IMR-90 (cell line): ENCODE data around the gene TLNRD1. TPM values are rescaled to one million over a fixed set of nuclear protein-coding genes. Genes with fewer than 3 reads are reported as not detected.

Experiments used
- ATAC-seq: fragments of 200-7000 bp; cut with Tn5 transposase; 2 replicates; pipeline ENCODE4 v1.9.1; 2020; ENCODE audit warnings: low read depth, mild to moderate bottlenecking, moderate library complexity
- BruUV-seq: library from RNA; stranded (reverse); fragments of 400-500 nt; replicated peaks from 2 replicates; lab custom pipeline; 2021; lab: Mats Ljungman, UMichigan
- CTCF ChIA-PET: fragments of 300-600 bp; formaldehyde crosslinking; extraction: SDS; loops from one replicate; lab custom pipeline; 2021; ENCODE audit warnings: antibody characterized with exemption; lab: Yijun Ruan, JAX
- POLR2A ChIA-PET: fragments of 300-600 bp; sonication (Branson Sonifier 250); formaldehyde crosslinking; loops from one replicate; lab custom pipeline; 2022; ENCODE audit warnings: antibody characterized with exemption; ENCODE audit not compliant: unreplicated experiment; lab: Charles Lee
- DNase-seq: peaks from one replicate; pipeline ENCODE4 v3.0.0; 2013
- H2AFZ ChIP-seq: replicated peaks from 2 replicates; pipeline ENCODE3; 2013; ENCODE audit warnings: low read length, mild to moderate bottlenecking; ENCODE audit not compliant: poor library complexity
- H2AK5ac ChIP-seq: 2 replicates; pipeline ENCODE4 v1.6.1; 2013; ENCODE audit warnings: low read depth, low read length, inconsistent platforms
- H2AK9ac ChIP-seq: replicated peaks from 2 replicates; pipeline ENCODE3; 2013; ENCODE audit warnings: mild to moderate bottlenecking, low read depth, low read length, moderate library complexity; ENCODE audit not compliant: poor library complexity
- H2BK120ac ChIP-seq: 2 replicates; pipeline ENCODE4 v1.6.1; 2013; ENCODE audit warnings: low read depth, low read length, inconsistent platforms
- H2BK15ac ChIP-seq: 3 replicates; pipeline ENCODE4 v1.6.1; 2013; ENCODE audit warnings: low read depth, low read length, inconsistent platforms
- H2BK20ac ChIP-seq: 2 replicates; pipeline ENCODE4 v1.6.1; 2013; ENCODE audit warnings: low read depth, mild to moderate bottlenecking, inconsistent platforms, low read length, moderate library complexity
- H2BK5ac ChIP-seq: 2 replicates; pipeline ENCODE4 v1.6.1; 2013; ENCODE audit warnings: mild to moderate bottlenecking, low read depth, low read length, inconsistent platforms; ENCODE audit not compliant: poor library complexity, severe bottlenecking
- H3K14ac ChIP-seq: replicated peaks from 2 replicates; pipeline ENCODE4 v1.6.1; 2013; ENCODE audit warnings: low read depth, low read length, inconsistent platforms
- H3K18ac ChIP-seq: 2 replicates; pipeline ENCODE4 v1.6.1; 2013; ENCODE audit warnings: low read depth, low read length, control low read depth
- H3K23ac ChIP-seq: 2 replicates; pipeline ENCODE4 v1.6.1; 2013; ENCODE audit warnings: low read depth, low read length, inconsistent platforms
- H3K27ac ChIP-seq: 2 replicates; pipeline ENCODE4 v1.5.1; 2013; ENCODE audit warnings: mild to moderate bottlenecking, control low read depth, low read length; ENCODE audit not compliant: insufficient read depth
- H3K27me3 ChIP-seq: 2 replicates; pipeline ENCODE4 v1.6.1; 2013; ENCODE audit warnings: low read length; ENCODE audit not compliant: control insufficient read depth, insufficient read depth
- H3K36me3 ChIP-seq: 2 replicates; pipeline ENCODE4 v1.6.1; 2013; ENCODE audit warnings: low read length, mixed read lengths; ENCODE audit not compliant: control insufficient read depth, insufficient read depth
- H3K4ac ChIP-seq: 2 replicates; pipeline ENCODE4 v1.6.1; 2013; ENCODE audit warnings: low read depth, low read length, inconsistent platforms
- H3K4me1 ChIP-seq: 2 replicates; pipeline ENCODE4 v1.6.1; 2013; ENCODE audit warnings: low read length, mixed read lengths; ENCODE audit not compliant: control insufficient read depth, insufficient read depth
- H3K4me2 ChIP-seq: 2 replicates; pipeline ENCODE4 v1.6.1; 2013; ENCODE audit warnings: low read depth, mild to moderate bottlenecking, control low read depth, low read length, moderate library complexity
- H3K4me3 ChIP-seq: 2 replicates; pipeline ENCODE4 v1.5.1; 2013; ENCODE audit warnings: low read depth, mild to moderate bottlenecking, control low read depth, low read length, moderate library complexity; ENCODE audit not compliant: insufficient read depth
- H3K56ac ChIP-seq: 2 replicates; pipeline ENCODE4 v1.6.1; 2013; ENCODE audit warnings: low read length, inconsistent platforms; ENCODE audit not compliant: insufficient read depth; ENCODE audit errors: extremely low read depth
- H3K79me1 ChIP-seq, 2 experiments: 2 replicates each; pipeline ENCODE4 v1.6.1; 2013; ENCODE audit warnings: low read length in 2 of 2, inconsistent platforms in 1 of 2, low read depth in 1 of 2
- H3K9ac ChIP-seq: 2 replicates; pipeline ENCODE4 v1.6.1; 2013; ENCODE audit warnings: low read depth, low read length, control low read depth
- H3K9me1 ChIP-seq: 2 replicates; pipeline ENCODE4 v1.6.1; 2013; ENCODE audit warnings: low read length, inconsistent platforms; ENCODE audit not compliant: insufficient read depth
- H3K9me3 ChIP-seq: 2 replicates; pipeline ENCODE4 v1.6.1; 2013; ENCODE audit warnings: low read length; ENCODE audit not compliant: control insufficient read depth, insufficient read depth
- H4K20me1 ChIP-seq: 2 replicates; pipeline ENCODE4 v1.6.1; 2013; ENCODE audit warnings: low read length, inconsistent platforms; ENCODE audit not compliant: insufficient read depth
- H4K5ac ChIP-seq: 2 replicates; pipeline ENCODE4 v1.6.1; 2013; ENCODE audit warnings: mild to moderate bottlenecking, low read depth, low read length, control low read depth
- H4K8ac ChIP-seq, 2 experiments: 2 replicates each; pipeline ENCODE4 v1.6.1; 2013; ENCODE audit warnings: low read depth in 2 of 2, low read length in 2 of 2, control low read depth in 1 of 2, inconsistent platforms in 1 of 2
- H4K91ac ChIP-seq: 2 replicates; pipeline ENCODE4 v1.6.1; 2013; ENCODE audit warnings: low read depth, low read length, inconsistent platforms; ENCODE audit not compliant: insufficient read depth
- BHLHE40 ChIP-seq: fragments of 150-350 bp; IDR thresholded peaks from 2 replicates; pipeline ENCODE4 v1.6.1; 2016; ENCODE audit warnings: mild to moderate bottlenecking, low read depth, low read length
- CEBPB ChIP-seq: IDR thresholded peaks from 2 replicates; pipeline ENCODE4 v1.6.1; 2012; ENCODE audit warnings: low read depth, low read length, improper control_type of control experiment
- MAZ ChIP-seq: IDR thresholded peaks from 2 replicates; pipeline ENCODE4 v1.6.1; 2012; ENCODE audit warnings: low read depth, mild to moderate bottlenecking, low read length, improper control_type of control experiment, moderate library complexity, borderline replicate concordance
- RAD21 ChIP-seq: IDR thresholded peaks from 2 replicates; pipeline ENCODE4 v1.6.1; 2012; ENCODE audit warnings: low read length, improper control_type of control experiment
- RCOR1 ChIP-seq: IDR thresholded peaks from 2 replicates; pipeline ENCODE4 v1.6.1; 2012; ENCODE audit warnings: mild to moderate bottlenecking, low read length, improper control_type of control experiment; ENCODE audit not compliant: insufficient replicate concordance
- RFX5 ChIP-seq: IDR thresholded peaks from 2 replicates; pipeline ENCODE4 v1.8.0; 2012; ENCODE audit warnings: low read depth, mild to moderate bottlenecking, low read length, moderate library complexity
- WGBS, 2 experiments: methylation state at CpG; one replicate each; pipeline versions ENCODE4 v1.1.5 to v1.1.7; 2013; ENCODE audit warnings: missing lambda C conversion rate in 2 of 2; ENCODE audit not compliant: insufficient read length in 1 of 2; ENCODE audit errors: extremely low coverage in 2 of 2; 5-methylcytosine and 5-hydroxymethylcytosine counted together
- dilution Hi-C: fragments of 300-500 bp; cut with HindIII; formaldehyde crosslinking; loops from one replicate; pipeline ENCODE4 v1.14.3; 2018; ENCODE audit warnings: low sequenced_read_pairs; ENCODE audit not compliant: unreplicated experiment
- in situ Hi-C: fragments of 300-500 bp; cut with MboI; formaldehyde crosslinking; loops from 3 replicates; pipeline ENCODE4 v1.14.3; 2019; ENCODE audit warnings: low sequenced_read_pairs, inconsistent platforms, mixed read lengths
- intact Hi-C: fragments of 100-400 bp; cut with micrococcal nuclease; formaldehyde crosslinking; loops from 2 replicates; pipeline ENCODE4 v1.10.0; 2022
- polyA plus RNA-seq, 3 experiments: library from polyadenylated mRNA; depleted of rRNA; stranded (reverse); fragments of >200 nt; gene quantifications; 2 replicates each; pipeline ENCODE4 v1.2.3, GENCODE V29; 2012; ENCODE audit warnings: low replicate concordance in 1 of 3
- total RNA-seq: library from RNA; depleted of rRNA; stranded (reverse); fragments of >200 nt; gene quantifications from 2 replicates; pipeline ENCODE4 v1.2.3, GENCODE V29; 2012
- TF ChIP-seq, protein P1 (sequence below): conservative IDR thresholded peaks from 2 replicates; pipeline ENCODE4 v1.5.1; 2012; ENCODE audit warnings: mild to moderate bottlenecking, low read depth, low read length, improper control_type of control experiment

The TLNRD1 gene
- total and polyA plus RNA-seq, 2 of the 4 experiments (the other 2 are of a cell fraction) = 2.2 to 6.8 TPM

DNA sequence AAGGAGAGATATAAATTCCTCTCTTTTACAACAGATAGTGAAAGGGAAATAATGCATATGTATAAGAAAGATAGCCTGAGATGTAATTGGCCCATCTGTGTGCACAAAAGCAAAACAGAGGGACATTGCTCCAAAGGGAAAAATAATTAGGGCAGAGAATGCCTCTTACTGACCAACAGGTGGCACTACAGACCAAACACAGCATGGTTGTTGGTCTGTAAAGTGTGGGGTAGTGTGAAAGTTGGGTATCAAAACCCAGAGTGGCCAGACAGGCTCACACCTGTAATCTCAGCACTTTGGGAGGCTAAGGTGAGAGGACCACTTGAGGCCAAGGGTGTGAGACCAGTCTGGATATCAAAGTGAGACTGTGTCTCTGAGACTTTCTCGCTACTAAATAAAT lies 4.5 kb upstream of the TLNRD1 start:
- no peak overlapping the region for H2BK15ac ChIP-seq
- no peak overlapping the region for H2AK9ac ChIP-seq
- H3K23ac ChIP-seq = no peak overlapping the region
- no peak overlapping the region for H2BK120ac ChIP-seq
- H3K4ac ChIP-seq = no peak overlapping the region
- dilution Hi-C loops = no loop called here
- H3K9me1 ChIP-seq = peaks cover 6% of the 10 kb centered on the region; the same call in 1 of the 2 replicates
- TF ChIP-seq MAZ = no peak
- no peak for TF ChIP-seq BHLHE40
- TF ChIP-seq, protein P1, sequence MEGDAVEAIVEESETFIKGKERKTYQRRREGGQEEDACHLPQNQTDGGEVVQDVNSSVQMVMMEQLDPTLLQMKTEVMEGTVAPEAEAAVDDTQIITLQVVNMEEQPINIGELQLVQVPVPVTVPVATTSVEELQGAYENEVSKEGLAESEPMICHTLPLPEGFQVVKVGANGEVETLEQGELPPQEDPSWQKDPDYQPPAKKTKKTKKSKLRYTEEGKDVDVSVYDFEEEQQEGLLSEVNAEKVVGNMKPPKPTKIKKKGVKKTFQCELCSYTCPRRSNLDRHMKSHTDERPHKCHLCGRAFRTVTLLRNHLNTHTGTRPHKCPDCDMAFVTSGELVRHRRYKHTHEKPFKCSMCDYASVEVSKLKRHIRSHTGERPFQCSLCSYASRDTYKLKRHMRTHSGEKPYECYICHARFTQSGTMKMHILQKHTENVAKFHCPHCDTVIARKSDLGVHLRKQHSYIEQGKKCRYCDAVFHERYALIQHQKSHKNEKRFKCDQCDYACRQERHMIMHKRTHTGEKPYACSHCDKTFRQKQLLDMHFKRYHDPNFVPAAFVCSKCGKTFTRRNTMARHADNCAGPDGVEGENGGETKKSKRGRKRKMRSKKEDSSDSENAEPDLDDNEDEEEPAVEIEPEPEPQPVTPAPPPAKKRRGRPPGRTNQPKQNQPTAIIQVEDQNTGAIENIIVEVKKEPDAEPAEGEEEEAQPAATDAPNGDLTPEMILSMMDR = peak; percentile 28; the same call in 1 of the 2 replicates
- peak; percentile 22; the same call in 1 of the 2 replicates for TF ChIP-seq RAD21
- TF ChIP-seq CEBPB = no peak
- no peak for TF ChIP-seq RFX5
- TF ChIP-seq RCOR1 = no peak
- no peak overlapping the region for H3K4me2 ChIP-seq
- H3K18ac ChIP-seq = no peak overlapping the region
- H3K4me3 ChIP-seq = no peak overlapping the region
- H3K27ac ChIP-seq = no peak overlapping the region
- no peak overlapping the region for H2BK5ac ChIP-seq
- intact Hi-C loops = no loop called here
- ChIA-PET CTCF (no interaction called here), POLR2A (no interaction called here)
- H2BK20ac ChIP-seq = no peak overlapping the region
- no peak overlapping the region for H3K9ac ChIP-seq
- no peaks in the 10 kb centered on the region for H3K27me3 ChIP-seq
- no peak overlapping the region for H4K91ac ChIP-seq
- H3K79me1 ChIP-seq = peaks cover 10 to 13% of the 10 kb centered on the region in 2 experiments
- no peaks in the 10 kb centered on the region; the same call in 1 of the 2 replicates for H3K4me1 ChIP-seq
- H4K8ac ChIP-seq = no peak overlapping the region
- WGBS, 2 experiments = no CpG with 5 or more reads among the region's 1 CpG
- no peak overlapping the region for H2AFZ ChIP-seq
- no peak overlapping the region for H3K56ac ChIP-seq
- no peaks in the 10 kb centered on the region for H4K20me1 ChIP-seq
- H4K5ac ChIP-seq = no peak overlapping the region
- in situ Hi-C loops = loop anchor here (10.0 kb wide), 1 partner anchor 269 kb away; no protein-coding TSS in a partner anchor
- DNase-seq (no peak), ATAC-seq (no peak)
- H2AK5ac ChIP-seq = no peak overlapping the region
- no TSS peak for BruUV-seq
- no peak overlapping the region for H3K14ac ChIP-seq
- no peaks in the 10 kb centered on the region for H3K9me3 ChIP-seq
- no peaks in the 10 kb centered on the region for H3K36me3 ChIP-seq
